VCaP (cell line): ENCODE data around the gene EIF3I.
A peak's percentile ranks its signal among the peaks of the same experiment; 100 is the strongest.

Experiments
- H3K27ac ChIP-seq: fragments of 450-650 bp; 2 replicates; pipeline ENCODE4 v1.5.1; 2017
- CTCF ChIP-seq: fragments of 450-650 bp; conservative IDR thresholded peaks from 2 replicates; pipeline ENCODE4 v1.5.1; 2017; ENCODE audit warnings: mild to moderate bottlenecking, moderate library complexity

Gene EIF3I

DNA sequence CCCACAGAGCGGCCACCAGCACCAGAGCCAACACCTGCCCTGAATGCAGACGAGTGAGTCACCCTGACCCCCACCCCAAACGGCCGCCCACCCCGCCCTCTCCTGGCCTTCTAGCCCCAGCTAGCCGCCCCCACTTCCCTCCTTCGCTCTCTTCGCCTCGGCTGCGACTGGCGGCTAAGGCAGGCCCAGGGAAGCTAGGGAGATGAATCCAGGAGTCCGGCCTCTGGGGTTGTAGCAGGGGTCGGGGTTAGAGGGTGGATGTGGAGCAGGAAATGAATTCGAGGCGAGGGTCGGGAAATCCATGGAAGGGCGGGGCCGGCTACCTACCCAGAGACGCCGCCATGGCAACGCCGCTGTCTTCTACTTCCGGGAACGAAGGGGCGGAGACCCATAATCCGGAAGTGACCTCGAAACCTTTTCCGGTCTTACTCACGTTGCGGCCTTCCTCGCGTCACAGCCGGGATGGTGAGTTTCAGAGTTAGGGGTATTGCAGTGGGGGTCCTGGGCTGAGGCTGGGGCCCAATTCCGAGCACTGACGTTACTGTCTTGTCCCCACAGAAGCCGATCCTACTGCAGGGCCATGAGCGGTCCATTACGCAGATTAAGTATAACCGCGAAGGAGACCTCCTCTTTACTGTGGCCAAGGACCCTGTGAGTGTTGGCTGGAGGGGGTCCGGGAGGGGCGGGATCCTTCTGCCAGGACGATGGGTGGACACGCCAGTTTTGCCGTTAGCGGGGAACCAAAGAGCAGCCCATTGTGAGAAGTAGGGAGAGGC, at the start of gene EIF3I, which contains the start of gene TMEM234:
TSS of gene EIF3I (plus strand) at position 428 of the 776 bp plus-strand sequence. CDS start at position 463, 35 bp downstream.
TSS of gene TMEM234 (minus strand) at position 374 of the 776 bp plus-strand sequence. CDS start at position 343, 31 bp downstream.
- H3K27ac ChIP-seq, result peak within 1 kb of the TSS; percentile 77

DNA sequence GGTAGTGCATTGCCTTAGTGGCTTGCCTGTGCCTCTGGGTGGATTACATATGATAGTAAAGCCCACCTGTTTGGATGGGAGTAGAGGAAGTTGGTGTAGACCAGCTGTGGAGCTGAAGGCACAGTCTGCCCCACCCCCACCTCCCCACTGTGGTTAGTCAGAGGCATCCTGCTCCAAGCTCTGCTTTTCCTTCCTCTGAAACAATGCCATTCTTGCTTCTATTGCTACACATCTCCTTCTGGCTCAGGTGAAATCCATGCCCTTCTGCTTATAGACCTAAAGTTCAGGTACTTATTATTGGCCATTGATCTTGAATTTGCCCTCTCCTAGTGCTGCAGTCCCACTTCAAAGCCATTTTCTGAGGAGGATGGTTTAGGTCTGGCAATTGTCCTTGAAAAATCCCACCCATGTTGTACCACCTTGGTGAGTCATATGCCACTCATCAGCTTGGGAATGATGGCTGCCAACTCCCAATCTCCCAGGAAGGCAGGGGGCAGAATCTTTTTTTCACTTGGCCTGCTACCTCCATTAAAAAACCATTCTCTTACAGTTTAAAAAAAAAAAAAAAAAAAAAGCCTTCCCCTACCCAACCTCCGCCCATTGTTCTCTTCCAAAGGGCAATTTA, 49.5 kb upstream of the EIF3I start:
- no peak for TF ChIP-seq CTCF
- H3K27ac ChIP-seq, result no peak overlapping the region

More for the DNA sequence above, at the start of gene EIF3I, which contains the start of gene TMEM234:
- TF ChIP-seq CTCF, result no peak

- peak overlapping the region; percentile 91 for H3K27ac ChIP-seq
- TF ChIP-seq CTCF, result no peak
These were observed 43.6 kb upstream of the EIF3I start for GRCh38 chr1:32178380-32179192.

DNA sequence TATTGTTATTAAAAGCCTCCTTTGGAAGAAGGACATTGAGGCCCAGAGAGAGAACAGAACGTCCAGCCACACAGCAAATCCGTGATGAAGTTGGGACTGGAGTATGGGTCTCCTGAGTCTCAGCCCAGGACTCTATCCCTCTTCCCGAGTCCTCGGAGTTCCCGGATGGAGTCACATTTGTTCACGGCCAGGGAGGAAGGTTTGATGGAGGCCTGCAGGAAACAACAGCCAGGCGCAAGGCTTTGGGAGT, 43.1 kb upstream of the EIF3I start:
- TF ChIP-seq CTCF, result no peak
- peak overlapping the region; percentile 91 for H3K27ac ChIP-seq

GRCh38 chr1:32179443-32180185, 42.6 kb upstream of the EIF3I start, which contains the start of gene TXLNA:
TSS of gene TXLNA (plus strand) at chr1:32179675. CDS start at chr1:32180346, 671 bp downstream.
- H3K27ac ChIP-seq, result peak within 1 kb of the TSS; percentile 91

More at GRCh38 chr1:32179443-32180185, 42.6 kb upstream of the EIF3I start, which contains the start of gene TXLNA:
- no peak for TF ChIP-seq CTCF
